HG03039 (cell line): ENCODE results near the gene ATP5MC2.
"Not testable (repeated sequence)": the region's sequence is repeated elsewhere in the genome, so short reads cannot be mapped to it uniquely, and the experiment has no call there.

Experiments used
- ATAC-seq: cut with Tn5 transposase; IDR thresholded peaks from one replicate; pipeline ENCODE4 v1.9.1; 2021; ENCODE audit warnings: mild to moderate bottlenecking, moderate library complexity; ENCODE audit not compliant: unreplicated experiment

ATP5MC2 gene

DNA sequence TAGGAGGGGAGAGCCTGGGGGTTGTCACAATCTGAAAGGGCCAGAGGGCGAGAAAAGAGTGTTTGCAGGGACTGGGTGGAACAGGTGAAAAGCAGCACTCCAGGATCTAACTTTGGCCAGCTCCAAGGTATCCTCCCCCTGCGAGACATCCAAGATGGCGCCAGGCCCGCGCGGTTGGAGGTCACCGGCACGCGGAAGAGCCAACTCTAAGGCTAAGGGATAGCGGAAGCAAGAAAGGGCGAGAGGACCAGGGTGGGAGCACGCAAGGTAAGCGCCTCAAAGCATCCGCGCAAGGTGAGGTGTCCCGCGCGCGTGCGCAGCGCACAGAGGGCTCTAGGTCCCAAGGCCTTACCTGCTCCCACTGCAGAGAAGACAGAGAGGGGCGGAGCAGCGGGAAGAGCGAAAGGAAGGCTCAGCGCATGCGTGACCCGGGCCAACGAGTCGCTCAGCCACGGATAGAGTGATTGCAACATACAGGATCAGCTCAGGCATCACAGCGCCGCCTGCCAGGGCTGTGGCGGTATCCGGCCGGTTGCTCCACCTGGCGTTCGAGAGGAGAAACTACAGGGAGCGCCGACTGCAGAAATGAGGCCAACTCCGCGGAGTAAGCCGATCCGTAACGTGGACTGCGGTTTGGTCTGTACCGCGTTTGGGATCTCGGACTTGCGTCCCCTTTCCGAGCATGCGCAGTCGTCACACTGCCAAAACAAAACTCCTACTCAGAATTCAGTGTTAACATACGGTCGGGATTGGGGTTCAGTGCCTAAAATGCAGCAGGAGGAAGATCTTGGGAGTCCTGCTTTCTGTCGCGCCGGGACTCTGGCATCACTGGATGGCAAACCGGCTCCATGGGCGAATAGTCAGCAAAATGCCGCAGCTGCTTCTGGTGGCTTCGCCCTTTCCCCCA lies at the start of gene ATP5MC2:
Gene ATP5MC2 (minus strand): TSS at position 383 of the 907 bp plus-strand sequence. CDS start 3,469 bp downstream, outside the sequence.
- peak; percentile 92 for ATAC-seq

DNA sequence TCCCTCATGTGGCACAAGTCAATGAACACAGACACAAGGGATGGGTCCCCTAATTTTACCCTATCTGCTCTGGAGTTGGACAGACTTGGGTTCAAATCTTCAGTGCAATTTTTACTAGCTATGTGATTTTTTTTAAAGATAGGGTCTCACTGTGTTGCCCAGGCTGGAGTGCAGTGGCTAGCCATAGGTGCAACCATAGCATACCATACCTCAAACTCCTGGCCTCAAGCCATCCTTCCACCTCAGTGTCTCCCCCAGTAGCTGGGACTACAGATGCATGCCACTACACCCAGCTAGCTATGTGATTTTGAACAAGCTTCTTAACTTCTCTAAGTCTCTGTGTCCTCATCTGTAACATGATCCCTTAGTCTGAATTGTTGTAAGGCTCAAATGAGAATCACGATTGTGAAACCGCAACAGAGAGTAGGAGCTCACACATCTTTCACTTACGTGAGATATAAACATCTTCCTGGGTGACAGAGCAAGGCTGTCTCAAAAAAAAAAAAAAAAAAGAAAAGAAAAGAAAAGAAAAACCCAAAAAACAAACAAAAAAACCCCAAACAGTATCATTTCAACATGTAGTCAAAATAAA lies 46.7 kb upstream of the ATP5MC2 start:
- no peak for ATAC-seq

GRCh38 chr12:53720946-53721345 lies 45.1 kb upstream of the ATP5MC2 start:
- ATAC-seq = no peak

- ATAC-seq = no peak
Observed at GRCh38 chr12:53719649-53720048, 43.8 kb upstream of the ATP5MC2 start.

GRCh38 chr12:53718567-53718966 lies 42.7 kb upstream of the ATP5MC2 start:
- ATAC-seq = not testable (repeated sequence)

DNA sequence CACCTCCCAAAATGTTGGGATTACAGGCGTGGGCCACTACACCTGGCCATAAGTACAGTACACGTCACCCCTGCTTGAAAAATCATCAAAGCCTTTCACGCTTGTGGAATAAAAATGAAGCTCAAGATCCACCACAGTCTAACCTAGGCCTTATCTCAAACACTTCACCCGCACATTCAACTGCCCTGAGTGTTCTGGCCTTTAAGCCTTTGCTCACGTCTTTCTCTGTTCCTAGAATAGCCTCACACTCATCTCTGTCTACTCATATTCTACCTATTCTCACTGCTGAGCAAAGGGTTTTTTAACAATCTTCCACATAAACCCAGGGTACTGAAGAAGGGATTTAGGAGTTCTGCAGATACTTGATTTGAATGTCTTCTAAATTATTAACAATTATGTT lies 41.4 kb upstream of the ATP5MC2 start:
- no peak for ATAC-seq

DNA sequence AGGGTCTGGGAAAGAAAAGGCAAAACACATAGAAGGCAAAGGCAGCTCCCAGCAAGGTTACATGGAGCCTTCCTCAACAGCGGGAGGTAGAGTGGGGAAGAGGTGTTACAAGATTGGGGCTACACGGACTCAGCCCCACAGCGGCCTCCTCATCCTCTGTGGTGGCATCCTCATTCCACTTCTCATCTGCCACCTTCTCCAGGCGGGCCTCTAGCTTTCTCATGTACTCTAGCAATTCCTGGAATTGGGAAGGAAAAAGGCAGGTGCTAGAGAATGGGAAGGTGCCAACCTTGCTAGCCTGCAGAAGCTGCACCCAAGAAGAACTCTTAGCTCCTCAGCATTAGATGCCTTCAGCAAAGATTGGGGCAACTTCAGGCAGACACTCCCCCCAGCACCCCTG lies 38.1 kb upstream of the ATP5MC2 start:
- ATAC-seq = no peak

GRCh38 chr12:53713516-53713915 lies 37.6 kb upstream of the ATP5MC2 start:
- ATAC-seq = no peak

DNA sequence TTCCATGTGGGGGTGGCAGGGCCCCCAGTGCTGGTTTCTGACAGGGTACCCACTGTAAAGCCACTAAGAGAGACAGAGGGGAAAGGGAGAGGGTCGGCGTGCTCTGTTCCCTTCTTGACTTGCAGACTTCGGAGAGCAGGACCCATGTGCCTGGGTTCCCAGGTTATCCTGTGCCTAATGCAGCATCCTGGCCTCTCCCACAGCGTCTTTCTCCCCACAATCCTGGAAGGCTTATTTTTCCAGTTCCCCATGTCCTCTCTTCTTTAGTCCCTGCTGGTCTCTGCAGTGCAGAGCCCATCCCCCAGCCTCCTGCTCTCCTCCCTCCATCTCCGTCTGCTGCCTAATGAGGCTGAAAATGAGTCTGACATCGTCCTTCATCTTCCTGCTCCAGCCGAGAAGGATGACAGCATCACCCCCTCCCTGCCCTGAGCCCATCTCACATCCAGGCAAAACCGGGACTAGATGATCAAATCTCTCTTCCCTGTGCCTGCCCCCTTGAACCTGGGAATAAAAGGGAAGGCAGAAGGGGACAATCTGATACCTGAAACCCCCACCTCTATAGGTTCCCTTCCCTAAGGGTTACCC lies 36.3 kb upstream of the ATP5MC2 start:
- no peak for ATAC-seq

- no peak for ATAC-seq
Observed at GRCh38 chr12:53710091-53710490, 34.2 kb upstream of the ATP5MC2 start.

- ATAC-seq = no peak
Observed at GRCh38 chr12:53709671-53710070, 33.8 kb upstream of the ATP5MC2 start.

DNA sequence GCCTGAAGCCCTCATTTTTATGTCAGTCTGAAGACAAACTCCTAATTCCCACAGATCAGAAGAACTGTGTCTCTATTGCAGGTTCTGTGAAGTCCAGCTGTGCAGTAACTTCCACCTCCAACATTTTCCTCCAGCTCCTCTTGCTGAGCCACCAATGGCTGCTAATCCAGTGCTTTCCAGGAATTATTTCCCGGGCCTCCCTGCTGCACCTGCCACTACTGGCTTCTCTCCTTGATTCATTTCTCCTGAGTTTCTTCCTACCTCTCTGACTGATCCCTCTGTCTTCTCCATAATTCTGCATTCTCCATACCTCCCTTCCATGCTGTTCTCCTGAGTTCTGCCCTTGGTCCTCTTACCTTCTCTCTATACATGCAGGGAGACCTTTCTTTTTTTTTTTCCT lies 30.2 kb upstream of the ATP5MC2 start:
- ATAC-seq = no peak

GRCh38 chr12:53703756-53704155 lies 27.9 kb upstream of the ATP5MC2 start:
- no peak for ATAC-seq

GRCh38 chr12:53701518-53702264 lies 25.8 kb upstream of the ATP5MC2 start:
- no peak for ATAC-seq

- no peak for ATAC-seq
Observed at GRCh38 chr12:53700567-53700966, 24.7 kb upstream of the ATP5MC2 start.

GRCh38 chr12:53699678-53700025 lies 23.8 kb upstream of the ATP5MC2 start:
- no peak for ATAC-seq

DNA sequence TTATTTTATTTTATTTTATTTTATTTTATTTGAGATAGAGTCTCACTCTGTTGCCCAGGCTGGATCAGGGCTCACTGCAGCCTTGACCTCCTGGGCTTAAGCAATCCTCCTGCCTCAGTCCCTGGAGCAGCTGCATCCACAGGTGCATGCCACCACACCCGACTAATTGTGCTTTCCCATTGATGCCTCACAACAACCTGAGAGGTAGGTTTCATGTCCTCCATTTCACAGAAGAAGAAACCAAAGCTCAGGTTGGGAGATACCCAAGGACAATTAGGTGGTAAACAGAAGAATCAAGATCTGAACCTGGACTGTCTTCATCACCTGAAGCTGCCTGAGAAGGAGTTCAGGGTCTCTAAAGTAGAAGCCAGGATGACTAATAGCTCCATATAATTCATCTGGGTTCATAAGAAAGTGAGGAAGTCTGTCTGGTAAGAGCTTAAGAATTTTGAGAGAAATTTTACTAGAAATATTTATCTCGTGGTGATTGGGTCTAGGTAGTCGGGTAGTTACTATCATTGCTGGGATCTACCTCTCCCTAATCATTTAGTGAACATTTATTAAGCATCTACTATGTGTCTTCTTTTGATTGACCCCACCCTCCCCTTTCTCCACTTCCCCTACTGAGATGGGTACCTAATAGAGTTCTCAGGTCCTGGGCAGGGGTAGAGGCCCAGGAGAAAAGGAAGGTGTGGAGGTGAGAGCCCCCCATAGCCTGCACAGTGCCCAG lies 23.2 kb upstream of the ATP5MC2 start:
- ATAC-seq = no peak

DNA sequence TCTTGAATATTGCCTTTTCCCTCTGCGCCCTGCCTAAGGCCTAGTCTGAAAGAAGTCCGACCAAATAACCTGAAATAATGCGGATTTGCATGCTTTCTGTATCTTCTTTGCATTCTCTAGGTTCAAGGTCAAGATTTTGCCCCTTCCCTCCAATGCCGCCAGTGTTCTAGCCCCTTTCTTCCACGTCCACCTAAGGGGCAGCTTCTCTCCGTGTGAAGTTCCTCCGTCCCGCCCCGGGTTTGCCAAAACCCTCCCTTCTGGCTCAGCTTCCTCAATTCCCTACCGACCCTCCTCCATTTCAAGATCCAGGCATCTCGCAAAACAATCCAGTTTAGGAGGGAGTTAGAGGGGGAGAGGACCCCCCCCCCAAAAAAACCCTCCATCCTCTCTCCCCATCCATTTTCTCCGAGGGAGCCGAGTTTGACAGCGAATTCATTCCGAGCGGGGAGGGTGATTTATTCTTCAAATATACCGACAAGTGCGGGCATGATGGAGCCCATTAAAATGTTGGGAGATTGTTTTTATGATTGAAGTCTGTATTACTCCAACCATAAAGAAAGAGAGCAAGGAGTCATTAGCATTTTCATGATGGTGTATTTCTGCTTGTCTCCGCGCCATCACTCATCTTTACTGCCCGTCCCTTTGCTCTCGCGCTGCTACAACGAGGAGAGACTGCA lies 20.9 kb upstream of the ATP5MC2 start:
- no peak for ATAC-seq

- ATAC-seq = no peak
Observed at GRCh38 chr12:53696285-53696654, 20.4 kb upstream of the ATP5MC2 start.
